HG02885 (cell line): ENCODE results near the gene DIAPH3.

Source experiments
- ATAC-seq: cut with Tn5 transposase; IDR thresholded peaks from one replicate; pipeline ENCODE4 v1.9.1; 2021; ENCODE audit warnings: mild to moderate bottlenecking; ENCODE audit not compliant: unreplicated experiment, poor library complexity

Gene DIAPH3

DNA sequence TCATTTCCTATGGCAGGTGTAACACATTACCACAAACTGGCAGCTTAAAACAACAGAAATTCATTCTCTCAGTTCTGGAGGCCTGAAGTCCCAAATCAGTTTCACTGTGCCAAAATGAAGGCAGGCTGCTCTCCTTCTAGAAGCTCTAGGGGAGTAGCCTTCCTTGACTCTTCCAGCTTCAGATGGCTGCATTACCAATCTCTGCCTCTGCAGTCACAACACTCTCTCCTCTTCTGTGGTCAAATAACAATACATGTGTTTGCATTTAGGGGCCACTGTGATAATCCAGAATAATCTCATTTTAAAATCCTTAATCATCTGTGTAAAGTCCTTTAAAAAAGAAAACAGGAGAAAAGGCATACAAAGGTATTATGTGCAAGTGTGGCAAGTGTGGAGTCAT, 7.8 kb downstream of the DIAPH3 start:
- ATAC-seq = peak; percentile 59

GRCh38 chr13:60152904-60153303, 10.8 kb downstream of the DIAPH3 start:
- peak; percentile 38 for ATAC-seq

- ATAC-seq = no peak
These were observed 11.6 kb downstream of the DIAPH3 start for GRCh38 chr13:60152114-60152513.

GRCh38 chr13:60150538-60150937, 13.2 kb downstream of the DIAPH3 start:
- no peak for ATAC-seq

DNA sequence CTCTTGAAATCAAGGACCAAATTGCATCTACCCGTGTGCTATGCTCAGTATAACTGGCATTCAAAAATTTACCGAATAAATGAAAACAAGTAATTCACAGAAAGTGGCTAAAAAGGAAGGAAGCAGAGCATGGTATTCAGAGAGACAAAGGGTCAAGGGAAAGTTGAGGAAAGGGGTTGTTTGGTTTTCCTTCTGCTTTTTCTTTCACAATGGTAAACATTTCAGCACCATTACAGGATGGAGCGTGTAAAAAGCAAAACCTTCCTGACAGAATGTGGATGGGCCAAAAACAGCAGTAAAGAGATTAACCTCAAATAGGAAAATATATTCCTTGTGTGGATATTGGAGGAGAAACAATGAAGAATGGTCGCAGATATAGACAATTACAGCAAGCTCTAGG, 14.8 kb downstream of the DIAPH3 start:
- ATAC-seq = no peak

DNA sequence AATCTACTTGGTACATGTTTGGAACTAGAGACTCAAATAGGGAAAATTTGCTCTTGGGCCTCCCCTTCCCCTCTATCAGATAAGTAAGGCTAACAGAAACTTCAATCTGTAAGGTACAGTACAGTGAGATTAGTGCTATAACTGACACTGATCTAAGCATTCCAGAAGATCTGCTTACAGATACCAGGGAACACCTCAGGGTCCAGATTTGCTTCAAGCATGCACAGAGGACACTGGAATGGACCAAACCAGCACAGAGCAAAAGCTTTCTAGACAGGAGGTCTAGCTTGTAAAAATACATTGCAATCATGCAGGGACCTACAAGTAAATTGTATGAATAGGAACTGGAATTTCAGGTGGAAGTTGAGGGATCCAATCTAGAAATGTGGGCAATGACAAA, 16.4 kb downstream of the DIAPH3 start:
- no peak for ATAC-seq

- ATAC-seq = no peak
These were observed 17.3 kb downstream of the DIAPH3 start for GRCh38 chr13:60146471-60146870.

- ATAC-seq = no peak
These were observed 20.0 kb downstream of the DIAPH3 start for GRCh38 chr13:60143775-60144174.

DNA sequence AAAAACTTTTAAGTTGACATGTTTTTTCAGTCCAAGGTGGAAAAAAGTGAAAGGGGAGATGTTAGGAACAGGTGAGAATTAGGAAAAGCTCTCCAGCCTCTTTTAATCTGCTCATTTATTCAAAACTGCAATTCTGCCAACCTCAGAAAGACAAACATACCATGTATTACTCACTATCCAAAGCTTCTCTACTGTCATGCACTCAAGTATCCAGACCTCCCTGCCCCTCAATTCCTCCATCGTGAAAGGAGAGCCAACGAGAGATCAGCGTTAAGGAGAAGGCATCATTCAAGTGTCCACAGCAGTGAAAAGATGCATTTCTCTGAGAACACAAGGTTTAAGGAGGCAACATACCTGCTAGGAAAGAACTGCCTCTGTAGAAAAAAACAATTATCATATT, 24.5 kb downstream of the DIAPH3 start:
- no peak for ATAC-seq

GRCh38 chr13:60138674-60139073, 25.1 kb downstream of the DIAPH3 start:
- ATAC-seq = no peak

GRCh38 chr13:60137911-60138560, 25.7 kb downstream of the DIAPH3 start:
- no peak for ATAC-seq

DNA sequence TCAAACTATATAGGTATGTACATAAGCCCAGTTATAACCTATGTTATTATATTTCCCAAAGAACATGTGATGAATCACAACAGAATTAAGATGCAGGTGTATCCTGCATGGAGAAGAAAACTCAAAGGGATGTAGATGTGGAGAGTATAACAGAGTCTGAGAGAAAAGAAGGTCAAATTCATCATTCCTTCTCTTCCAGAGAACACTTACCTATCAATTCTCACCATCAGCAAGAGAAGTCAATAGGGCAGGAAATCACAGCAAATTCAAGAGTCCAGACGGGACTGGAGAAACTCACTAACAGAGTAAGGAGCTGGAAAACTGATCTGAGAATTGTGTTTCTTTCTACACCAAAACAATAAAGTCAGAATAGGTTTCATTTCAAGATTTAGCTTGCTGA, 28.4 kb downstream of the DIAPH3 start:
- ATAC-seq = no peak

- ATAC-seq = peak; percentile 67
These were observed 29.4 kb downstream of the DIAPH3 start for GRCh38 chr13:60134376-60134775.

DNA sequence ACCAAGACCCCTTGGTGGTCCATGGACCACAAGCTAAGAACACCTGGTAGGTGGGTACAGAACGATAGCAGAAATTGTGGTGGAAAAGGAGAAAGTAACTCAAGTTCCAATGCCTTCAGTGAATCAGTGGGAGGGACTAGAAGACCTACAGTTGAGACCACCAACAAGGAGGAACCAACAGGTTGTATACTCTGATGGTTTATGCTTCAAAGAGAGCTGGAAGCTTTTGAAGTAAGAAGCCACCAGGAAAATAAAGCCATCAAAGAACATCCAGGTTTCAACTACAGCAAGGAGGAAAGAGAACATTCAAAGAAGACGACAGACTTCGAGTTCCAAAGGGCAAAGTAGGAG, 42.4 kb downstream of the DIAPH3 start:
- ATAC-seq = no peak

DNA sequence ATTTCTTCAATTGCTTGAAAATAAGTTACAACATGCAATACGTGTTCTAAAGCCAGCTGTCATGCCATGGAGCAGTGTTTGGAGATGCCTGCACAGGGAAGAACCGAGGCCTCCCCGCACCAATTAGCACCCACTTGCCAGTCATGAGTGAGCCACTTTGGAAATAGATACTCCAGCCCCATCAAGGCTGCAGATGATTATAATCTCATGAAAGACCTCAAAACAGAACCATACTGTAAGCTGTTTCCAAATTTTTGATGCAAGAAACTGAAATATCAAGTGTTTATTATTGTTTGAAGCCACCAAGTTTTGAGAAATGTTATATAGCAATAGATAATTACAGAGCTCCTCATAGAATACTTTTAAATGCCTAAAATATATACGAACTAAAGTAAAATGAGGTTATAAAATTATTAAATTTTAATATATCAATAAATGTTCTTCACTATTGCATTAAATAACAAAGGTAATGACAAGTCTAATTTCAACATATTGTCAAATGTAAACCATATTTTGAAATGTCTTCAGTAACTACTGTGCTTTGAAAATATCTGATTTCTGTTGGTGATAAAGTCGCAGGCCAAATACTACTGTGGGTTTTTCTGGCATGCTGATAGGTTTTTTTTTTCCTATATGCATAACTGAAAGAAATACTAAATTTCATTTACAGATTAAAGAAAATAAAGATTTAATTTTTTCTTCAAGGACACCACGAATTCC, 43.0 kb downstream of the DIAPH3 start:
- no peak for ATAC-seq

GRCh38 chr13:60118696-60119400, 44.9 kb downstream of the DIAPH3 start:
- ATAC-seq = no peak

GRCh38 chr13:60114499-60115028, 49.2 kb downstream of the DIAPH3 start:
- no peak for ATAC-seq

GRCh38 chr13:60112771-60113170, 51.0 kb downstream of the DIAPH3 start:
- no peak for ATAC-seq

- no peak for ATAC-seq
These were observed 52.0 kb downstream of the DIAPH3 start for GRCh38 chr13:60111691-60112090.

DNA sequence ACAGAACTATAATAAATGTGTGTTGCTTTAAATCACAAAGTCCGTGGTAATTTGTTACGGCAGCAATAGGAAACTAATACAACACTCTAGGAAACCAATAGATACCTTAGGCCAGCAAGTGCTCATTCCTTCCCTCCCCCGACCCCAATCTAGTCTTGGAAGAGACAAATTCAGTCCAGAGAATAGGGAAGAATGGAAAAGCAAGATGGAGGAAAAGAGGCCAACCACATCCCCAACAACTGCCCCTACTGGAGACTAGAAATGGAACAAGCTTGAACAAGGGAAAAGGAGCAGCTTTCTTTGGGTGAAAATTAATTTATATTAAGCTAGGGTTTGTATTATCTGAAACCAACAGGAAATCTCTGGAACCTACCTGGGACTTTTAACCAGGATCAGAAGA, 54.4 kb downstream of the DIAPH3 start:
- ATAC-seq = no peak

- no peak for ATAC-seq
These were observed 55.1 kb downstream of the DIAPH3 start for GRCh38 chr13:60108589-60108988.
